ENCODE data around the gene LAMA4.

LAMA4 gene

DNA sequence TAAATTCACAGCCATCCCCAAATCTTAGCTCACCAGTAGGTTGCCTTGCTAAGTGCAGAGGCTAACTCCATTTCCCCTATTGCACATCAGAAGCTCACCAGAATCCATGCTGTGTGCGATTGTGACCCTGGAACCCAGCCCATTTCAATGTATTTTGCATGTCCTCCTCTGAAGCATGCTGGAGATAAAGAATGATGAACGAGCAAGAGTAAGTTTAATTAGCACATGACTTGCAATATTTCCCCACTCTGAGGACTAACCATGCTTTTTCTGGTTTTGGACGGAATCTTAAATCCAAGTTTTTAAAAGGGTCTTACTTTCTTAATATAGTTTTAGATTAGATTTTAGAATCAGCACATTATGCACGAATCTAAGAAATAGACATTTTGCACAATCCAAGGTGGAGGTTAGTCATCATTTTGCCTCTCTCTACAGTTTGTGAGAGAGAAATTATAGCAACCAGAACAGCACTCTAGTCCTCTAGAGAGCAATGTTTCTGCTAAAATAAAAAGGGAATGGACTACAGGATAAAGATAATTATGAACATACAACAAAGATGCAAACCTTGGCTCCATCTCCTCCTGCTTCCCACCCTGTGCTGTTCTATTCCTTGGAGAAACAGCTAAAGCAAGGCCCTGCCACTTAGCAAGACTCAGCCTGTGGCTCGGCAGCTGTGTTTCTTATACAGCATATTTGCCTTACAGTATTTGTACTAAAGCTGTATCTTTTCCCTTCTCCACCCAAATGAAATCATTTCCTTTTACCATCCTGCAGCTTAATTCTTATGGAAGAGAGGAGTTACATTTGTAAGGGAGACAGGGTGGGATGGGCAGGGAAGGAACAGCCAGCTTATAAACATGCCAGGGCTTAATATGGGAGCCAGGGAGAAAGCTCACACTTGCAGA is 24.9 kb upstream of the LAMA4 start:
- peak in 3 of 56 donors; percentile 3 to 22 (median 10) for DNase-seq

DNA sequence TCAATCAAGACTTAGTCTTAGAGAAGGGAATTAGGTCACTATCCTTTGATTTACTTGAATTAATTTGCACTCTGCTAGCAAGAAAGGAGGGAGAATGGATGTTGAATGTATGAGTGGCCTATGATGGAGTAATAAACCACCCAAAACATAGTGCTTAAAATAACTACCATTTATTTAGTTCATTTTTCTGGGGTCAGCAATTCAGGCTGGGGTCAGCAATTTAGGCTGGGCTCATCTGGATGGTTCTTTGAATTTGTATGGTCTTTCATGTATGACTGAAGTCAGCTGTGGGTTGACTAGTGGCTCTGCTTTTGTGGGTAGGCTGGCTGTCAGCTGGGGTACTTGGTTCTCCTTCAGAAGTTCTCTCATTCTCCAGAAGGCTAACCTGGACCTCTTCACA is 21.0 kb upstream of the LAMA4 start:
- DNase-seq = no peak

DNA sequence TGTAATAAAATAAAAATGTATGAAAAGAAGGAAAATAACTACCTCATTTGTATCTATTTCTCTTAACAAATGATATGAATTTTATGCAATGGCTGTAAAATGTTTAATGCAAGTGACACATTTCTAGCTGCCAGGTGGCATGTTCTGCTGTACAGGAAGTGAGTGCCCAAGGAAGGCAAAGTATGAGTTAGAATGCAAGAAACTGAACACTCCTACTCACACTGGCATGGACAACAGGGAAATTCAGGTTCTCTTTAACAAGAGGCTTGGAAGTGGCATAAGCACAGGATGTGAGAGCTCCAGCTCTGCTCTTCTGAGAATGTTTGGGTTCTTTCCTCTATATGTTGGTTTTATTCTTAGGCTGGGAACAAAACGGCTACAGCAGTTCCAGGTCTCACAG is 20.4 kb upstream of the LAMA4 start:
- DNase-seq = no peak

DNA sequence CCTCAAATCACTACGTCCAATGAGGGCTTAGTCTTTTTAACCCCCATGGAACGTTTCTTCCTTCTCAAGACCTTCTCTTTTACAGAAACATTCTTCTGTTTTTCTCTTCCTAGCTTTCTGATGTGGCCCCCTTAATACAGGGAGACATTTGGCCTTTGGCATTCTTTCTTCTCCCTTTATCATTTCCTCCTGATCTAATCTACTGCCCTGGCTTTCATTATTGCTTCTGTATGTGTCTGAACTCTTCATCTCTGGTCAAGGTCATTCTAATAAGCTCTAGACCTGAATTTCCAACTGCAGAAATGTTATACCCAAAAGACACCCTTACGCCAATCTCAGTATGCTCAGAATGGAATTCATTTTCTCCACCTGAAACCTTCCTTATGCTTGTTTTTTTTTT is 18.4 kb upstream of the LAMA4 start:
- DNase-seq = no peak

DNA sequence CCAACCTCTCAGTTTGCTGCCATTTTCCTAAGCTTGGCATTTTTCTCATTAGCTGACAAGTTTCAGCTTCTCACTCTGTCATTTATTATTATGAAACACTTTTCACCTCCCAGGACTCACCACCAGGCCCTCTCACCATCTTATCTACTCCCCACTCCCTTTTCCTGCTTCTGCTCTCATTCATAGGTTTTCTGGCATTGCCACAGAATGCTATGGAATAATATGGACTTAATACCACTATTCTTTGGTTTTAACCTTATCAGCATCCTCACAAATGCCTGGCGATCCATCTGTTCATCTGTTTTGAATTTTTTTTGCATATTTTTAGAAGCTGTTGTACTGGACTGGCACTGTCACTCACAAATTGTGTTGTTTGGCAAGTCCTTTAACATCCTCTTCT is 16.4 kb upstream of the LAMA4 start:
- DNase-seq = no peak

DNA sequence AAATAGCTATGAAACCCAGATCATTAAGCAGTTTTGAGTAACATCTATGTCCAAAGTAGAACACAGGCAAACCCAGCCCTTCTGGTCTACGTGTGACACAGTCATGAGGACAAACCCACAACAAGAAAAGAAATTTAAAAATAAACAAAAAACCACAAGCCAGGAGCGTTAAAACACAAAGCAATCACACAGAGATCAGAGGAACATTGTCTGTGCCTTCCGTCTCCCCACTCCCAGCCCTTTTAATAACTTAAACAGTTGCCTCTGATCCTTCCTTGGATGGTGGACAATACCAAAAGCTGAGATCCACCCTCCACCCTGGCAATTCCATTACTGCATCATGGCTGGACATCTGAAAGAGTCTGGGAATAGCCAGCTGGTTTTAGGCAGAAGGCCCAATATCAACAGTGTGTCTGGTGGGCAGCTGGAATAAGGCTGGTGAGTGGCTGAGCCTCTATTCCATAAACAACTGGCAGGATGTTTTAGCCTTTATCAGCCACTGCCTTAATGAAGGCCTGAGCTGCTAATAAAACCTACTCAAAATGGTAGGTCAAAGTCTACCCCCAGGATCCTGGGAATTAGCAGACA is 15.7 kb upstream of the LAMA4 start:
- DNase-seq = no peak

DNA sequence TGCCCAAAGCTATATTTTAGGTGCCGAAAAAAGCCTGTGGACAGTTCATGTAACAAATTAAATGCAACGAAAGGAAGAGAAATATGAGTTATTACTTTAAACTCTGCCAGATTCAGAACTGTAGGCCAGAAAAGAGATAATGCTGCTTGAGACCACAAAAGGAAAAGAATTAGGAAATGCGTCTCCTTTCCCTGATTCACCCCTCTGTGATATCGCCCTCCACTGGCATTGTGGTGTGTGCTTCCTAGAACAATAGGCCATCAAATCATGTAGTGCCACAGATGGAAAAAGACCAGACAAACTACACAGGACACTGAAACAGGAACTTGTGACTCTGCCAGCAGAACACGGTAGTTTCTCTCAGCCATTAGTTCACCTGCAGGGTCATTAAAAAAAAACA is 14.7 kb upstream of the LAMA4 start:
- no peak for DNase-seq

DNA sequence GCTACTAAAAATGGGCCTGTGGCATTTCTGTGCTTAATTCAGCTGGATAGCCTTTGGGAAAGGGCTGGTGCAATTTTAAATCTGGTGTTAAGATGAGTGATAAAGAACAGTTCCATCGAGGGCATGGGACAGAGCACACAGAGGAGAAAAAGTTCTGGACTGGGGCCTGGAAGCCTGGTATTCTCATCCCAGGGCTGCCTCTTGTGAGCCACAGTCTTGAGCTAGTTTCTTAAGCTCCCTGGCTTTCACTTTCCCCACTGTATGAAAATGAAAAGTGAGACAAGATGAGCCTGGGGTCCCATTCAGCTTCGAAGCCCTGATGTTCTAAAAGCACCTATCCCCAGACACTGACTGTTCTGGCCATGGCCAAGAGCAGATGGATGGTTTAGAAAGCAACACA is 14.3 kb upstream of the LAMA4 start:
- no peak for DNase-seq

DNA sequence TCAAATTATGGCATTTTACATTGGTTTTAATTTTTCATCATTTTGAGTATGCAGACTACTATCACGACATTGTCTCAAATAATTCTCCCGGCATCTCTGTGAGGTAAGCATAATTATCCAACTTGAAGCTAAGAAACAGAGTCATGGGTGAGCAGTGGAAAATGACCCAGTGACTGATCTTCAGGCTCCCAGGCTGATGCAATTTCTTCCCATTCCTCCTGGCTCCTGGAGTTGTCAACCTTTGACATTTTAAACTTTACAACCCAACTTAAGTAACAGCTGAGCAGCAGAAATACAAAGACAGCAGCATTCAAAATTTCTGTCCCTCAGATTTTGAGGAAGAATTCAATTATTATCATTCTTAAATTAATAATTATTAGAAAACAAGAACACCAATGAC is 13.7 kb upstream of the LAMA4 start:
- no peak for DNase-seq

DNA sequence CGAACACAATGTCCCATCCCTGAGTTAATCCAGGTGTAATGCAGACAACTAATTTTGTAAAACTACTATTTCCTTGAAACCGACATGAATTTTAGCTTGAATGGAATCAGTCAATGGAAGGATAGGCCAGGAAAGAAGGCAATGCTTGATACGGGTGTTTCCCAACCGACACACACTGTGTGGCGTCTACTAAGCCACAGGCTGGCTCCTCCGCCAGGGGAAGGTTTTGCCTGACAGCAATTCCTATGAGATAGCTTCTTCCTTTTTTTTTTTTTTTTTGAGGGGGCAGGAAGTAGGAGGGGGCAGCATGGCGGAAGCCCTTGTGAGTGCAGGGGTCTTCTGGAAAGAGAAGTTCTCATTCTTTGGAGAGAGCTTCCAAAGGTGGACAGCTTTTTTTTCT is 12.0 kb upstream of the LAMA4 start:
- no peak for DNase-seq

DNA sequence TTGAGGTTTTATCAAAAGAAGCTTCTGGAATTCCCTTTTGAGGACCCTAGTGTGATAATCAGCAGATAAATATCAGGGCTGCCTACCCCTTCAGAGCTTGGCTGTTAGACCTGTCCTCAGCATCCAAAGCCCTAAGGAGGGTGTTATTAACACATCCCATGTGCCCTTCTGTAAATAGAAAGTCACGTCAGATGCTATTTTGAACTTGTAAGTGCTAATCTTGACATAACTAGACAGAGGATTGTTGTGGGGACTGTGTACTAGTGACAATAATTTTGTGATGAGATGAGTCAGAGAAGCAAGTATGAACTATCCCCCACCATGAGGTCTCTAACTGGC is 4.9 kb upstream of the LAMA4 start:
- no peak for DNase-seq

DNA sequence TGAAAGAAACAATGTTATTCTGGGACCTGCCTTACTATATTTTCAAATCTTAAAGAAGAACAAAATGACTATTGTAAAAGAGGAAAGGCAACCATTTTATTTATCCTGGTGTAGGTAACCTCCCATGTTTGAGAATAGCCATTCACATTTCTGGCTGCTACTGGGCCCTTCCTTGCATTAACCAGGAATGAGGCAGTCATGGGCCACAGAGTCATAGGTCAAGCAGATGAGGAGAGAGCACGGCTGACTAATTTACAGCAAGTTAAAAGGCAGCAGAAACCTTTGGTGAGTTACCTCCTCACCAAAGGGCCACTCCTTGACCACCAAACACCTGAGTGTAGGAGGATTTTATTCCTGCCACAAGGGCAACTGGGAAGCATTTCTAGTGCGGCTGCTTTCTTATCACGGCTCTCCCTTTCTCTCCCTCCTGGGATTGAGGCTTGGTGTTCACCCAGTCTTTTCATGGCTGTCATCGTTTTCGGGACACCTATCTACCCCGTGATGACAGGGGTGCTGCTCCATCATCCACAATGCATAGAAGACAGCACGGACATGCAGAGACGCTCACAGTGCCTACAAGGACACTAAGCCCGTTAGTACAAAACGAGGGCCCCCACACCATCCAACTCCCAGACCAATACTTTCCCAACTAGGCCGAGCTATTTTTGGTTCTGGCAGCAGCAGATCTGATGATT is 4.4 kb upstream of the LAMA4 start:
- no peak for DNase-seq

DNA sequence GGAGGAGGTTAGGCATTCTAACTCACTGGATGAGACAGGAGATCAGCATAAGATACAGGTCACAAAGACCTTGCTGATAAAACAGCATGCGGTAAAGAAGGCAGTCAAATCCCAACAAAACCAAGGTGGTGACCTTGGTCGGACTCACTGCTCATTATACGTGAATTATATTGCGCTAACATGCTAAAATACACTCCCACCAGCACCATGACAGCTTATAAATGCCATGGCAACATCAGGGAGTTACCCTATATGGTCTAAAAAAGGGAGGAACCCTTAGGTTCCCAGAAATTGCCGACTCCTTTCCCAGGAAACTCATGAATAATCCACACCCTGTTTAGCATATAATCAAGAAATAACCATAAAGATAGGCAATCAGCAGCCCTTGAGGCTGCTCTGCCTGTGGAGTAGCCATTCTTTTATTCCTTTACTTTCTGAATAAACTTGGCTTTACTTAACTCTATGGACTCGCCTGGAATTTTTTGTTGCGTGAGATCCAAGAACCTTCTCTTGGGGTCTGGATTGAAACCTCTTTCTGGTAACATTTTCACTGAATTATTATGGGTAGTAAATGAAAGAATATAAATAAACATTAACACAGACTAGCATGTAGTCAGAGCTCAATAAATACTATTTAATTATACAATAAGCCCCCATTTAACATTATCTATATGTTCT is 3.0 kb upstream of the LAMA4 start:
- no peak for DNase-seq

DNA sequence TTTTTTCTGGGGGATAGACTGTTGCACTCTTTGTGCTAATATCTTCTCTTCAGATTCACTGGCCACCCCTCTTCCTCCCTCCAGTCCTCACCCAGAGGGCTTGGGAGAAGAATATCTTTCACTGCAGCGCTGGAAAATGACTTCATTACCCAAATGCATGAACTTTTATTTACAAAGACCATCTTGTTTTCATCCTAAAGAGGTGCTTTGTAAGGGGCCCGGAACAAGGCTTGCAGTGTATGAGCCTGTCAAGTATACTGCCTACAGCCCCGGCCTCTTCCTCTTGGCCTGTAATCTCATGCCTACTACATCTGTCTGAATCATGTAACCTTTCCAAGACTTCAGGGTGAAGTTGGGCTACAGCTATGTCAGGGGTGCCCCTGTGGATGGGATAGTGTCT is 554 bp upstream of the LAMA4 start:
- peak in 19 of 56 donors; percentile 1 to 41 (median 16) for DNase-seq

DNA sequence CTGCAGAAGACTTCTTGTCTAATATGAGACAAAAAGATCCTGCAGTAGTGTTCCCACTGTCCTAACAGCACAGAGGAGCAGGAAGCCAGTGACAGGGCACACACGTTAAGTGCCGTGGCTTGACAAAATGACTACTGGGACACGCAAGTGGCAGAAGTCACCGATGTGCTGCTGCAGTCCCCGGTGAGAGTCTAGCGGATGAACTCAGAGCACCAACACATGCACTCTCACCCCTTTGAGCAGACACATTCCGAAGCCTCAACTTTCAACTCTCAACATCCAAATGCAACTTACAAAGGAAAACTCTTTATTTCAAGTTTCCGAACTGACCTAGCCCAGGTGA is 898 bp downstream of the LAMA4 start:
- peak in 3 of 56 donors; percentile 19 to 53 (median 22) for DNase-seq

DNA sequence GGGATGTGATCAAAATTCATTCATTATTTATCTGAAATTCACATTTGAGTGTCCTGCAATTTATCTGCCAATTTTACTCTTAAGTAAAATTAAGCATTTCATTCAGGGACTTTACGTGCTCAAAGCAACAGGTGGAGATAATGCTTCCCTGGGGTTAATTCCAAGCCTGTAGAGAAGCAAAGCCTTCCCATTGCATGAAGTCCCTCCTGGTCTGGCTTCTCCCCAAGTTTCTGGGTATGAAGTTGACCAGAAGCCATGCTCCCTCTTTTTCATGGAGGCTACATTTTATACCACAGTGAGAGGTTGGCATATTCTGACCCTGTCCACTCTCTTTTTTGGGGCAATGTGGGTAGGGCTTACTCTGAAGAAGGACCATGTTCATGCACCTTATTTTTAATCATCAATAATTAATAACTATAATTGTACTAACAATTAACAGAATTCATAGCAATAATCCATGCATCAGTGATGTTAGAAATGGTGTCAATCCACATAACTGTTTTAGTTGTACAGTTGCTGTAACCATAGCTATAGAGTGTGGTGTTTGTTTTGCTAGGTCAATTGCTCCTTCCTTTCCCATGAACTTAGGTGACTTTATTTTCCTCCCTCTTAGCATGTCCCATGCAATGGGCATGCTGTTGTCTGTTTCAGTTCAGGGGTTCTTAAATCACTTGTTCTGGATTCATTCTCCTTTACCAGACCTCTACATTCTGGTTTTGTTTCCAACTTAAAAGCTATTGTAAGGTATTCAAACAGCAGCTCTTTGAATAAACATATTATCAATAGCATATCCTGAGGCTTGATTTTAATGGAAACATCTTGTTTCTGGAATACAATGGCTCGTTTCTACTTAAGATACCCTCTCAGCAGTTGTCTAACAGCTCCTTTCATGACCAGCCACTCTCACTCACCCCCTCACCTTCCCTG is 1.5 kb downstream of the LAMA4 start:
- DNase-seq = no peak

DNA sequence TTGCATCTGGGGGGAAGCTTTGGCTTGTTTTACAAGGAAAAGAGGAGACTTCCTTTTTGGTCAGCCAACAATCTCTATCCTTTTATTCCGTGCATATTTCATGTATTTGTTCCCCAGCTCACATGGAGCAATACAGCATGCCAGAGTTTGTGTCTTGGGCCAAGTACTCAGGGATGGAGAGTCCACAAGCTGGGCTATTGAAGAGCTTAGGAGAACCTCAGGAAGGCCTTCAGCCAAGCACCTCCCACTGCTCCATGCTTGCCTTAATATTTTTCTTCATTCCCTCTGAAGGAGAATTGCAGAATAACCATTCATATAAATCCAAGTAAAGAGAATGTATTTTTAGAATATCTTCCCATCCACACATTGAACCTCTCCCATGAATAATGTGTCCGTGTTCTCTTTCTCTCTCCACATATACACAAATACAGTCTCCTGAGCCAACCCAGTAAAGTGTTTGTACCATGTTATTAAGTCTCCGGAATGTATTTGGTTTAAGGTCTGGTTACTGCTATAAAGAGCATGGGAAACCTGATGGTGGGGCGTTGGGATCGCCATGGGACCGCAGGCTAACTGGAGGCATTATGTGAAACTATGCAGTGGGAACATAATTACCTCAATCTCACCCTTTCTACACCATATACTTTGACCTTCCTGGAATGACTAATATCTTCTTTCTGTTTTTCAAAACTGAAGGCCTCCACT is 3.0 kb downstream of the LAMA4 start:
- peak in 5 of 56 donors; percentile 3 to 15 (median 13) for DNase-seq

DNA sequence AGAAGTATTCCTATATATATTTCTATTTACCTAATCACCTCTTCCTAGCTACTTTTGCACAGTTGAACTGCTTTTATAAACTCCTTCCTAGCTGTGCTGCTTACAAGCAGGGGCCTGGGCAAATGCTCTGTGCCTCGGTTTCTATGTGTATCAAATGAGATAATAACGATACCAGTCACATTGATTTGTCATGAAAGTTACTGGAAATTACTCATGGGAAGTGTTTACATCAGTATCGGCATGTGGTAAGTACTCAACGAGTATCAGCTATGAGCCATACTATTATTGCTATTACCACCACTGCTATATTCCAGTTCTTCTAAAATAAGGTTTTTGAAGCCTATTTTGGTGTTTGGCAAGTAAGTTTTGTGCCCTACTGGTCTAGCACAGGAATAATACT is 4.9 kb downstream of the LAMA4 start:
- no peak for DNase-seq

DNA sequence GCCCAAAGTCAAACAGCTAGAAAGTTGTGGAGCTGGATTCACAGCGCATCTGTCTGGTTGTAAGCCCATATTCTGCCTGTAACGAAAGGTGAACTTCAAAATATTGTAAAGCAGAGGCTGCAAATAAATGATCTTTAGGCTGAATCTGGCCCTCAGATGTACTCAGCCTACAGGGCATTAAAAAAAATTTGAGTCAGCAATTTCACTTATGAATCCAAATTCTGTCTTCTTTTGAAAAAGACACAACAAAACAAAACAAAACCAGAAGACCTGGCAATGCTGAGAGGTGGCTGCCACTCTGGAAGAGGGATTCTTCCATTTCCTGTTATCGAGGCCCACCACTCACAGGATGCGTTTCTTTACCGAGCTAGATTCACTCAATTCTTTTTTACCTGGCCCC is 7.1 kb downstream of the LAMA4 start:
- DNase-seq = no peak

DNA sequence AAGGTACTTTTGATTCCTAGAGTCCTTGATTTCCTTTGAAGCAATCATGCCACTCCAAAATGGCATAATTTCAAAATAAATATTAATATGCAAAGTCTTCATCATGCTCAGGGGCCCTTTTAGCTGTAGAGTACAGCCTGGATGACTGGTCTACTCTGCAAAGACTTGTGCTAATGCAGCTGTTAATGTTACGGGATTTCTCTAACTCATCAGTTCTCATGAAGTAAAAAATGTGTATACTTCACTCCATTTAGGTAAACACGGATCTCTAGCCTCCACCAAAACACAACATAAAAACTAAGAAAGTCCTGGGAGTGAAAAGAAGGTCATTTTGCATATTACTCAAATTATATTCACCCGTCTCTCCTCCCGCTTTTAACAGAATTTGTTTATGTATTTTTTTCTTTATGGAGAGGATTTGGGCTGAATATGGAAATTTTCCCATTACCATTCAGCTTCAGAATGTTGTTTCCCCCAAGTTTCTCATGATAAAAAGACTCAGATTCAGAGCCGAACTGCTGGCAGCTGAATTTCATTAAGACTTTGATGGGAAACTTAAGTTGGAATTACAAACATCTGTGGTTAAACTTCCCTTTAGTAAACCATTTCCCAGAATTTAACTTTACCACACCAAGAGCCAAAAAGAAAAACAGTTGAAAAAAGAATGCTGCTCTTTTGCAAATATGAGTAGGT is 8.7 kb downstream of the LAMA4 start:
- DNase-seq = no peak

All from nucleus accumbens (tissue), 56 donors.